T-helper 2 cell treated with Interferon-gamma antibody and Interleukin-4, amounts not matched to agents 100 ng/mL and 5 ng/mL, for 36 hours (primary cell): Measurements from ENCODE around the gene SRGAP2B. TPM values are rescaled to one million over a fixed set of nuclear protein-coding genes. Genes with fewer than 3 reads are reported as not detected.
"Not testable (repeated sequence)": the region's sequence is repeated elsewhere in the genome, so short reads cannot be mapped to it uniquely, and the experiment has no call there.

Experiments used
- intact Hi-C: fragments of 100-400 bp; cut with micrococcal nuclease; formaldehyde crosslinking; loops from one replicate; pipeline ENCODE4 v1.15.1; 2023
- total RNA-seq: library from RNA; stranded (reverse); gene quantifications from 2 replicates; pipeline ENCODE4 v1.2.3, GENCODE V29; 2022

SRGAP2B gene
- total RNA-seq: 32.0 and 32.7 TPM in 2 replicates

DNA sequence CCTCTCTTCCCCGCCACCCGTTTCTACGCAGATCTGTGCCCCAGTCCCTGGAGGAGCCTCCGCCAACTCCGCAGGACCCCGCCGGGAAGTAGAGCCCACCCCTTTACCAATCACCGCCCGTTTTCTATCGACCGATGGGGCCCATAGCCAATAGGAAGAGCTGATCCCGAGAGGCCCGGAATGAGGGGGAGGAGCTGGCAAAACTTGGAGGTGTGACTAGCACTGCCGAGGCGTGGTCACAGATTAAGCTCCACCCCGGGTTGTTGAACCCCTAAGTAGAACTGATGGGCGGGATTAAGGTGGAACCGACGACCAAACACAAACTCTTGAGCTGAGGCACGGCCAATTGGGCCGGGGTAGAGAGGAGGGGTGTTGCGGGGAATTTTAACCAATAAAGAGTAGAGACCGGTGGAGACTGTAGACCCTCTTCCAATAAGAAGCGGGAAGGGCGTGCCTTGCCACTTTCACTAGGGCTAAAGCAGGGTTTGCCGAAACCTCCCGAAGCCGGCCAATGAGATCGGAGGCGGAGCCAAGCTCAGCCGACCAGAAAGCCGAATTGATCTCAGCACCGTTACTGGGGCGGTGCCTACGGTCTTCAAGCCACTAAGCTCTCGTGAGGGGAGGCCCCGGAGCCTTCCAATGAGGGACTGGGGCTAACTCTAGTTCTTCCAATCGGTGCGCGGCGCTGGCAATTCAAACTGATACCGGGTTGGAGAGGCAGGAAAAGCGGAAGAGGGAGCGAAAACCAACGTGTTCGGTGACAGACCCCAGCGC, at the start of gene SRGAP2B, which contains the start of gene FAM72D:
SRGAP2B (minus strand) TSS at position 45 of the 774 bp plus-strand sequence. CDS start 2,427 bp downstream, outside the sequence.
FAM72D (plus strand) TSS at position 691 of the 774 bp plus-strand sequence. CDS start 874 bp downstream, outside the sequence.
- intact Hi-C loops: not testable (repeated sequence)

- intact Hi-C loops: not testable (repeated sequence)
Measured at GRCh38 chr1:145144264-145144913, 49.3 kb upstream of the SRGAP2B start.

GRCh38 chr1:145140549-145140948, 45.4 kb upstream of the SRGAP2B start:
- intact Hi-C loops: not testable (repeated sequence)

DNA sequence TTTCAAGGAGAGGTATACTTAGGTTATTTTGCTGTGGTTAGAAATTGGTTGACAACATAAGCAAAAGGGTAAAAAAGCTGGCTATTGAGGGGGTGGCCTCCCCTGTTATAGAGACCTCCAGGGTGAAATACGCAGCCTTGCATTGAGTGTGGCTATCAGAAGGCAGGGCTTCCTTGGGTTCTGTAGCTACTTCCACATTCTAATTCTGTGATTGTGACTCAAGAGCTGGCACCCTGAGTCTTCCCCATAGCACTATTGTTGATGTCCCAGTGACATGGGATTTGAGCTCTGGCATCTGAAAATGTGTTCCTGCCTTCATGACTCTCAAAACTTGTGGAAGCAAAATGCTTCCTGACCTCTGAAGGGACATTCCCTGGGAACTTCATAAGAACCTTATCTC, 39.3 kb upstream of the SRGAP2B start:
- intact Hi-C loops: not testable (repeated sequence)

DNA sequence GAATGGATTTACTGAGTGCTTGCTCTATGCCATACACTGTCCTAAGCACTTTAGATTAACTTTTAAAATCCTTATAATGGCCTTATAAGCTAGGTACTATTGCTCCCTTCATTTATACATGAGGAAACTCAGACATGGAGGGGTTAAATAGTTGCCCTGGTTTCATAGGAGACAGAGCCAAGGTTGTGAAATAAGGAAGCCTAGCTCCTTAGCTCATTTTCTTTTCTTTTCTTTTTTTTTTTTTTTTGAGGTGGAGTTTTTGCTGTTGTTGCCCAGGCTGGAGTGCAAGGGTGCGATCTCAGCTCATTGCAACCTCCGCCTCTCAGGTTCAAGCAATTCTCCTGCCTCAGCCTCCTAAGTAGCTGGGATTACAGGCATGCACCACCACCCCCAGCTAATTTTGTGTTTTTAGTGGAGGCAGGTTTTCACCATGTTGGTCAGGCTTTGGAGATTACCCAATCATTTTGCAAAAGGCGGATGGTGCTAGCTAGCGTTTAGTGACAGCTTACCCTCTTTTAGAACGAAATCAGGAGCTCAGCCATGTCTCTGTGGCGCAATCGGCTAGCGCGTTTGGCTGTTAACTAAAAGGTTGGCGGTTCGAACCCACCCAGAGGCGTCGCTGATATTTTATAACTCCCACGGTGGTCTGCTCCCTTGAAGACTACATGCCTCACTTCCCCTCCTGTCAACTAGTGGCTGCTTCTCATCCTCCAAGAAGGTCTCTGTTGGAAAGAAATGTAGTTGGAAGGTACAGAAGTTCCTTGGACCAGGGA, 33.8 kb upstream of the SRGAP2B start:
- intact Hi-C loops: not testable (repeated sequence)

DNA sequence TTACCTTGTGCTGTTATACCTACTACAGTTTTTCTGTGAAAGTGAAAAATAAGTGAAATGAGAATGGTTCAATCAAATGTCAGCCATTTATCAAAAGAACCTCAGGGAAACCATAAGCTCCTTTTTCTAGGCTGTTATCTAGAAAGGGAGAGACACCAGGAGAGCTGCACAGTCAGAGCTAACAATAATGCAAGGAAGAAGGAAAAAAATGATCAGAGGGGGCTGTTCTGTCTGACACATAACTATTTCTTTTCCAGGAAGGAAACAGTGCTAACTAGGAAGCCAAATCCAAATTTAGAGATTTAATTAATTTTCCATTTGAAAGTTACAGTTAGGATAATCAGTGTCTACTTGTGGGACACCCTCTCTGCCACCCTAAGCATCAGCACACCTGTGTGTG, 32.0 kb upstream of the SRGAP2B start:
- intact Hi-C loops: not testable (repeated sequence)

DNA sequence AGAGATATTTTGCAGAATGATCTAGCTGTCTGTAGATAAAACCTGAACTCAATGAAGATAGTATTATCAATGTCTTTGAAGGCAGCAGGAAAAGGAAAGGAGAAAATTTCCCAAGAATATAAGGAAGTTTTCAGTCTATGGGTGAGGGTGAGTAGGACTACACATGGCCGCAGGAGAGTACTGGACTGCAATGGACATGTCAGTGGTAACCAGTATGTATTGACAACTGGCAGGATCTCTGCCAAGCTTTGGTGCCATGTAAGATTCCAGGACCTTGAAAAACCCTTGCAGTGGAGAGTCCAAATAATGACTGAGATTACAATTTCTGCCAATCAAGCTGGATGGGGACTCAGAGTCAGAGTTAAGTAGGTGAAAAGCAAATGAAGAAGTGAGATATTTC, 30.0 kb upstream of the SRGAP2B start:
- intact Hi-C loops: not testable (repeated sequence)

DNA sequence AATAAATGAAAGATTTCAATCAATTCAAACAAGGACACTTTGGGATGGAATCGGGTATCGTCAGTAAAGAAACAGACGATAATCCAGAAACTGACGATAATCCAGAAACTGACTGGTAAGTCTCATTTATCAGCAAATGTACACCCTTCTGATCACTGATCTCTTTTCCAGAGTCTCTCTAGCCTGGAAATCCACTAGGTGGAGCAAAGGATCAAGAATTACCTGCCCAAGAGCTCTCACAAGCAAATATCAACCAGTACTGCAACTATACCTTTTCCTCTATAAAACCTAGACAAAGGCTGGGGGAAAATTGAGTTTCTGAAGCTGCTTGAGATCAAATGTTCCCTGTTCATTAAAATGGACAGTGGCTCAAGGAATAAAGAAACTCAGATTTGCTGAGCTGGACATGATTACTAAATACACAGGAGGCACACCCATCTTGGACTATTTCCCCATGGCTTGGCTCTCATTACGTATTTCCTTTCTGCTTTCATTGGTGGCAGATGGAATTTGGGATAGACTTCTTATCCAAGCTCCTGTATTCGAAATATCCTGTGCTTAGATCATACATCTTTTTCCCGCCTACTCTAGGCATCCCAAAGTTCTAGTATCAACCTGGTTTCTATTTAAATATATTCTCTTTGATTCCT, 29.0 kb upstream of the SRGAP2B start:
- intact Hi-C loops: not testable (repeated sequence)

DNA sequence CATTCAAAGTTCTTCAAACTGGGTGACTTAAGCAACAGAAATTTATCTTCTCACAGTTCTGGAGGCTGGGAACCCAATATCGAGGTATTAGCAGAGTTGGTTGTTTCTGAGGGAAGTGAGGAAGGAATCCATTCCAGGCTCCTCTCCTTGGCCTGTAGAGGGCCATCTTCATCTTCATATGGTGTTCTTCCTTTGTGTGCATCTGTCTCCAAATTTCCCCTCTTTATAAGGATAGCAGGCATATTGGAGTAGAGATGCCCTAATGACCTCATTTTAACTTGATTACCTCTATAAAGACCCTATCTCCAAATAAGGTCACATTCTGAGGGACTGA, 27.9 kb upstream of the SRGAP2B start:
- intact Hi-C loops: not testable (repeated sequence)

GRCh38 chr1:145122344-145123061, 27.4 kb upstream of the SRGAP2B start:
- intact Hi-C loops: not testable (repeated sequence)

GRCh38 chr1:145119842-145120241, 24.7 kb upstream of the SRGAP2B start:
- intact Hi-C loops: not testable (repeated sequence)

DNA sequence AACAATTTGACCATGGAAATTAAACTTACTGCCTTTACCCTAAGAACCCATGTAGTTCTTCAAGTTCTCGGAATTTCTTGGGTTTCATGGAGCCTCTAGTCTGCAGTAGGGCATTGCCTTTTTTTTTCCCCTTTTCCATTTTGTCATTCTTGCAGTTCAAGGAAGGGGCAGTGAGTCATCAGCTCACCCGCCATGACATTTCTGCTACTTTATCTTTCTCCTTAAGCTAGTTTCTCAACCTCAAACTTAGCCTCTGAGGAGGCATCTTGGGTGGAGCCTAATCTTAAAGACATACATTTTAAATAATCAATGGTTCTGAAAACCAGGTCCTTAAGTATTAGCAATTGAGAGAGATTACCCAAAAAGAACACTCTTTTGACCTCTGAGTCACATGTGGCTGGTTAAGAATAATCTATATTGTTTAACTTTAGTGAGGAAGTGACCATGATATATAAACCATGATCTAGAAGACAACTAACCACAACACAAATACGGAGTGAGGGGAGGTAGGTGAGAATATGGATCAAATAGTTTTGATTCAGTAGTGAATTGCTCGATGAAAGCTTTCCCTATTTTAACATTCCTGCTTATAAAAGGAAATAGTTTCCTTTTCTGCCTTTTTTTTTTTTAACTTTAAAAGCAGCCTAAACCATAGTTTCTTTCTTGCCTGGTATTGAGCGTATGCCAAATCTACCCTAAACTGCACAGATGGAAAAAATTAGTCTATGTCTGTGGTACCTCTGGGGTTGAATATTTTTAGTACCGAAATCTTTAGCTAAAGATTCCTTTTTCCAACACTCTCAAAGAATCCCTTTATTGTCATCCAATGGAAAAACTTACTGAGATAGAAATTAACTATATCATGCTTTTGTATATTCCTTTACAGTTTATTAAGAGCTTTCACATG, 20.7 kb upstream of the SRGAP2B start:
- intact Hi-C loops: not testable (repeated sequence)

GRCh38 chr1:145114560-145115057, 19.5 kb upstream of the SRGAP2B start:
- intact Hi-C loops: not testable (repeated sequence)

GRCh38 chr1:145112703-145113102, 17.6 kb upstream of the SRGAP2B start:
- intact Hi-C loops: not testable (repeated sequence)

- intact Hi-C loops: not testable (repeated sequence)
Measured at GRCh38 chr1:145111674-145112073, 16.5 kb upstream of the SRGAP2B start.

GRCh38 chr1:145103294-145103693, 8.2 kb upstream of the SRGAP2B start:
- intact Hi-C loops: not testable (repeated sequence)

DNA sequence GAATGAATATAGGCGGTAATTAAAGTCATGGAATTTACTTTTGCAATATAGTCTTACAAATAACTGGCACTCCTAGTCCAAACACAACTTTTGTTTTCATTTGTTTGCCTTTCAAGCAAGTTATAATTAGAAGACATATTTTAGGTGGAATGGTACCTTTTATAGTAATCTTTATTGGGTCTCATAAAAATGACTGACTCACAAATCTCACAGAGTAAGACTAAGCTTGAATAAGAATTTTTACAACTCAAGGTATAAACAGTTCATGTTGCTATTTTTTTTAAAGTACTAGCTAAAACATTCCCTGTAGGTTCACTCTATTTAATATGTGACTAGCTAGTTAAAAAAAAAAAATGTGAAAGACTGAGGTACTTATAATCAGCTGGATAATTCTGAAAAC, 6.6 kb upstream of the SRGAP2B start:
- intact Hi-C loops: not testable (repeated sequence)

GRCh38 chr1:145094655-145095211, 395 bp downstream of the SRGAP2B start:
- intact Hi-C loops: not testable (repeated sequence)

GRCh38 chr1:145093517-145094149, 1.5 kb downstream of the SRGAP2B start:
- intact Hi-C loops: not testable (repeated sequence)
